ENCODE data around the gene ADGRG7.

The ADGRG7 gene

DNA sequence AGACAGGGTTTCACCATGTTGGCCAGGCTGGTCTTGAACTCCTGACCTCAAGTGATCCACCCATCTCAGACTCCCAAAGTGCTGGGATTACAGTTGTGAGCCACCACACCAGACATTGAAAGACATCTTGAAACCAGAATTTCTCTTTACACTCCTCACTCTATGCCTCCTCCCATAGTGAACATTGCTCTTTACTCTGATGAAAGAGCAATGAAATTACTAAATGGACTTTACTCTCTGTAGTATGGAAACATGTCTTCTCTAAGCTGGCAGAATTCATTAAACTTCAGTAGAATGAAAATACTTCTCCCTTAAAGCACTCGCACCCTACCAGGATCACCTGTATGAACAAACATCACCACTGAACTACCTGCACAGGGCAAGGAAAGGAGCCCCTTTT lies 72.1 kb downstream of the ADGRG7 start:
- Mint-ChIP-seq H3K4me1 (no peaks in the 10 kb centered on the region), H3K27ac (no peak overlapping the region), H3K36me3 (ENCODE audit: low read depth) (no peaks in the 10 kb centered on the region), H3K4me3 (no peak overlapping the region), H3K9me3 (no peaks in the 10 kb centered on the region), H3K27me3 (ENCODE audit: low read depth, poor library complexity) (peaks cover 11% of the 10 kb centered on the region)
- TF ChIP-seq, protein P1, sequence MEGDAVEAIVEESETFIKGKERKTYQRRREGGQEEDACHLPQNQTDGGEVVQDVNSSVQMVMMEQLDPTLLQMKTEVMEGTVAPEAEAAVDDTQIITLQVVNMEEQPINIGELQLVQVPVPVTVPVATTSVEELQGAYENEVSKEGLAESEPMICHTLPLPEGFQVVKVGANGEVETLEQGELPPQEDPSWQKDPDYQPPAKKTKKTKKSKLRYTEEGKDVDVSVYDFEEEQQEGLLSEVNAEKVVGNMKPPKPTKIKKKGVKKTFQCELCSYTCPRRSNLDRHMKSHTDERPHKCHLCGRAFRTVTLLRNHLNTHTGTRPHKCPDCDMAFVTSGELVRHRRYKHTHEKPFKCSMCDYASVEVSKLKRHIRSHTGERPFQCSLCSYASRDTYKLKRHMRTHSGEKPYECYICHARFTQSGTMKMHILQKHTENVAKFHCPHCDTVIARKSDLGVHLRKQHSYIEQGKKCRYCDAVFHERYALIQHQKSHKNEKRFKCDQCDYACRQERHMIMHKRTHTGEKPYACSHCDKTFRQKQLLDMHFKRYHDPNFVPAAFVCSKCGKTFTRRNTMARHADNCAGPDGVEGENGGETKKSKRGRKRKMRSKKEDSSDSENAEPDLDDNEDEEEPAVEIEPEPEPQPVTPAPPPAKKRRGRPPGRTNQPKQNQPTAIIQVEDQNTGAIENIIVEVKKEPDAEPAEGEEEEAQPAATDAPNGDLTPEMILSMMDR (IDR thresholded peaks at IDR 0.05) = no peak
- no peak for DNase-seq

DNA sequence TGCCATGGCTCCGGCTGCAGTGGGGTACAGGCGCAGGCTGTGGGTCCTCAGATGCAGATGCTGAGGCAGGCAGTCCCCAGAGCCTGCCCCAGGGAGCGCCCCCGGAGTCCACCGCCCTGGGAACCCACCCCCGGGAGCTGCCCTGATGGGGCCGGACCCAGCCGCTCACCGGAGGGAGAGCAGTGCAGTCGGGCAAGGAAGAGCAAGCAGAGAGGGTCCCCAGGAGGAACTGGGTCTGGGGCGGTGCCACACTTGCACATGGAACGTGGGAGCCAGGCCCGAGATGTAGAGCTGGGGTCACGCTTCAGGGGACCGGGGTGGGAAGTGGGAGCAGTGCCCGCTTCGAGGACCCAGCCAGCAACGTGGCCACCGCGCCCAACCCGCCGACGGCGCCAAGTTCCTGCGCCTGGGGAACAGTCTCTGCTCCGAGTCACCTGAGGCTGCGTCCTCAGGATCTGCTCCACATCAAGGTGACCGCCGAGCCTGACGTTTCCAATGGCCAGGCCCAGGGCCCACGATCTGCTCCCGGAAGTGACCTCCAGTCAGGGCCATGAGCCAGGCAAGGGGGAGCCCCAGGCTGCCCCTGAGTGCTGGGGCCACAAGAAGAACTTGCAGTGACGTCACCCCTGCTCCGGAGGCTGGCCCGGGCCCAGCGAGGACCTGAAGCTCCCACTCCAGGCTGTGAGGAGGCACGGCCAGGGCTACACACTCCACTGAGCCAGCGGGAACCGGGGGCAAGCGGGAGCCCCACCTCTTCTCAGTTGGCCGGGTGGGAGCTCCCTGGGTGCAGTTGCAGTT lies 72.9 kb downstream of the ADGRG7 start:
- peaks cover 5% of the 10 kb centered on the region for H3K27me3 Mint-ChIP-seq (ENCODE audit: low read depth, poor library complexity)
- H3K36me3 Mint-ChIP-seq (ENCODE audit: low read depth) = no peaks in the 10 kb centered on the region
- no peaks in the 10 kb centered on the region for H3K4me1 Mint-ChIP-seq
- no peak overlapping the region for H3K4me3 Mint-ChIP-seq
- H3K27ac Mint-ChIP-seq = no peak overlapping the region
- H3K9me3 Mint-ChIP-seq = no peaks in the 10 kb centered on the region
- DNase-seq = no peak
- TF ChIP-seq, protein P1 (IDR thresholded peaks at IDR 0.05) = no peak

DNA sequence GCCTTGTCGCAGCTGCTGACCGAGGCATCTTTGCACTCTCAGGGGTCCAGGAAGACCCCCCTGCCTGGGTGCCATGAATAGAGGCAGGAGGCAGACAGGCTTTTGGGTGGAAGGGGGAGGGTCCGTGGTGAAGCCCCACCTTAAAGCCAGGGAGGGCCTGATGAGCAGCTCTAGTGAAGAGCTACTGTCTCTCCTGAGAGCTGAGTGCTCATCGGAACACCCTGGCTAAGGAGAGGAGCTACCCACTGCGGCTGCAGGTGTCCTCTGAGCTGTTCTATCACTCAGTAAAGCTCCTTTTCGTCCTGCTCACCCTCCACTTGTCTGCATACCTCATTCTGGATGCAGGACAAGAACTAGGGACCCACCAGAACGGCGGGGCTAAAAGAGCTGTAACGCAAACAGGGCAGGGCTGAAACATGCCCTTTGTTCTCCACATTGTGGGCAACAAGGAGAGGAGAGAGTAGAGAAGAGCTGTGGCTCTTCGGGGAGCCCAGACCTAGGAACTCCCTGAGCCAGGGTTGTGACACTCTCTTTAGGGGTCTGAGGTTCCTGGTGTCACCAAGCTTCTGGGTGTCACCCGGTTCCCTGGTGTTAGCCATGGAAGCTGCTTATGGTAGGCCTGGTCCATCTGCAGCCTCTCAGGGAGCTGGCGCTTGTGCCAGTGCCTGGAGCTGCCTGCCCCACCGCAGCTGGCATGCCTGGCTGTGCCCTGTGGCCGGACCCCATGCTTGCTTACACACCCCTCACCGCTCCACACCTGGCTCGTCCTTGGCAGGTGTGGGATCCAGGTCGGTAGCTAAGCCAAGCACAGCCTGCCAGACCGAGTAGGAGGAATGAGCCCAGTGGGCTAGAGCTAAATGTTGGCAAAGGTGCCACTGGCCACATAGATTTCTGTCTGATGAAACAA lies 73.7 kb downstream of the ADGRG7 start:
- DNase-seq = no peak
- TF ChIP-seq, protein P1 (IDR thresholded peaks at IDR 0.05) = no peak
- no peaks in the 10 kb centered on the region for H3K9me3 Mint-ChIP-seq
- H3K4me1 Mint-ChIP-seq = no peaks in the 10 kb centered on the region
- no peaks in the 10 kb centered on the region for H3K36me3 Mint-ChIP-seq (ENCODE audit: low read depth)
- peaks cover 8% of the 10 kb centered on the region for H3K27me3 Mint-ChIP-seq (ENCODE audit: low read depth, poor library complexity)
- no peak overlapping the region for H3K27ac Mint-ChIP-seq
- H3K4me3 Mint-ChIP-seq = no peak overlapping the region

DNA sequence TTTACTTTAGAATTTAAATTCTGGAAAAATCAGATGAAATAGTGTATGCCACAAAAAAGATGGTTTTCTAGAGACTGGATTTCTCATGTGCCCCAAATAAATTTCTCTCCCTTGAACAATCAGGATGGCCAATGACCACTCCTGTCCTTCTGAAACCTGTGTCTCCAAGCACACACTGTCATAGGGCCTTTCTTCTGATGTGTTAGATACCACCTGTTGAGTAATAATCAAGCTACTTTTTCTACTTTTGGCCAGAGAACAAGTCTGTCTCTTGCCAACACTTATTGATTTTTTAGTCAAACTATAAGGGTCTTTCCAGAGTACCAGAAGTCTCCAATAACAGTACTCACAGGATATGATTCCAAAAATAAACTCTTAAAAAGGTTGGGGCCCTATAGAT lies 83.8 kb downstream of the ADGRG7 start:
- H3K27ac Mint-ChIP-seq = no peak overlapping the region
- H3K36me3 Mint-ChIP-seq (ENCODE audit: low read depth) = no peaks in the 10 kb centered on the region
- DNase-seq = no peak
- H3K4me3 Mint-ChIP-seq = no peak overlapping the region
- H3K4me1 Mint-ChIP-seq = no peaks in the 10 kb centered on the region
- H3K9me3 Mint-ChIP-seq = peaks cover 15% of the 10 kb centered on the region
- TF ChIP-seq, protein P1 (IDR thresholded peaks at IDR 0.05) = no peak
- H3K27me3 Mint-ChIP-seq (ENCODE audit: low read depth, poor library complexity) = peaks cover 20% of the 10 kb centered on the region

DNA sequence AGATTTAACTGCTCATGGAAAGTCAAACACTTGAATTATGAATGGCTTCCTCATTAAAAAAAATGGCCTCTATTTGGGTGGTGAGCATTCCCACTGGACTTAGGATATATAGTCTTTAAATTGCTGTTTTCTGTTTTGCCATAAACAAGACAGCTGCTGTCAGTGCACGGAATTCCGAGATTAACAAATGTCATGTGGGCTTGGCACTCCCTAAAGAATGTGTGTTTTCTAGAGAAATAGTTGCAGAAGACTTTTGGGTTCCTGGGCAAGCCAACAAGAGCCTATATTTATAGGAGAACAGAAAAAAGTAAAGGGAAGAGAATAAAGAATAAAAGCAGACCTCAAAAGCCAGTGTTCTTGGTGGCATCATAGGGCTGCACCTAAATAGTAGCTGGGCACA lies 86.3 kb downstream of the ADGRG7 start:
- DNase-seq = no peak
- Mint-ChIP-seq H3K27me3 (ENCODE audit: low read depth, poor library complexity) (peaks cover 34% of the 10 kb centered on the region), H3K4me3 (no peak overlapping the region), H3K9me3 (peaks cover 8% of the 10 kb centered on the region), H3K36me3 (ENCODE audit: low read depth) (no peaks in the 10 kb centered on the region), H3K4me1 (no peaks in the 10 kb centered on the region), H3K27ac (no peak overlapping the region)
- TF ChIP-seq, protein P1 (IDR thresholded peaks at IDR 0.05) = no peak
